Breast epithelium (tissue), 3 donors: Measurements from ENCODE around the gene GRIK4.

Experiments used
- CTCF ChIP-seq, 3 donors: fragments of 450-650 bp; IDR thresholded peaks; one replicate each; pipeline ENCODE4 v1.5.1; 2016 to 2017; ENCODE audit warnings: antibody characterized with exemption in 3 of 3, mild to moderate bottlenecking in 3 of 3, moderate library complexity in 3 of 3
- POLR2A ChIP-seq: fragments of 450-650 bp; IDR thresholded peaks from one replicate; pipeline ENCODE4 v1.6.1; 2016; ENCODE audit warnings: antibody characterized with exemption, mild to moderate bottlenecking, moderate library complexity

GRCh38 chr11:120547811-120548681 lies 36.5 kb downstream of the GRIK4 start:
- TF ChIP-seq CTCF (IDR thresholded peaks at IDR 0.05), result no peak
- no peak for TF ChIP-seq POLR2A
